ENCODE measurements around the gene CBX4. TPM values are rescaled to one million over a fixed set of nuclear protein-coding genes. Genes with fewer than 3 reads are reported as not detected.

The CBX4 gene
- total and polyA plus RNA-seq, 2 of the 13 experiments (the other 11 are each of a cell fraction or from before 2014, with no cell fraction given): 25.8 to 50.8 TPM

DNA sequence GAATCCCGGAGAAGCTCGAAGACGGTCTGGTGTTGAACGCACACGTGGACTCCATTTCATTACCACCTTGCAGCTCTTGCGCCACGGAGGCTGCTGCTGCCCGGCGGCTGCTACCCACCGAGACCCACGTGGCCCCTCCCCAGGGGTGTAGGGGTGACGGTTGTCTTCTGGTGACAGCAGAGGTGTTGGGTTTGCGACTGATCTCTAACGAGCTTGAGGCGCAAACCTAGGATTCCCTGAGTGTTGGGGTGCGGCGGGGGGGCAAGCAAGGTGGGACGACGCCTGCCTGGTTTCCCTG, 1.7 kb upstream of the CBX4 start:
- Histone ChIP-seq H3K4me2 (ENCODE audit: low read depth, low read length) (no peak overlapping the region), H3K9ac (ENCODE audit: insufficient read depth, low read depth, low read length) (no peak overlapping the region), H3K36me3 (replicated peaks in 1 of 2; ENCODE audit: control insufficient read depth in 1 of 2, insufficient read depth in 2 of 2, low read length in 2 of 2) (peaks cover 0 to 5% of the 10 kb centered on the region in 2 experiments; a peak in 3 of 5 replicates), H4K20me1 (ENCODE audit: insufficient read depth, low read length) (peaks cover 27% of the 10 kb centered on the region), H3K27ac (ENCODE audit: extremely low read length, insufficient read depth, low read length) (no peak overlapping the region), H3K4me1 (ENCODE audit: insufficient read depth, low read length) (peaks cover 66% of the 10 kb centered on the region), H3K4me3 (replicated peaks in 1 of 3; ENCODE audit: insufficient read depth in 1 of 3, low read depth in 2 of 3, low read length in 3 of 3) (peak overlapping the region in 1 of 3 experiments; percentile 9; a peak in 1 of 6 replicates), H3K27me3 (ENCODE audit: control insufficient read depth in 1 of 2, insufficient read depth in 2 of 2, low read length in 2 of 2) (no peaks in the 10 kb centered on the region; a peak in 1 of 5 replicates), H3K9me3 (ENCODE audit: low read length) (no peaks in the 10 kb centered on the region), H2AFZ (ENCODE audit: low read length) (no peak overlapping the region), H3K79me2 (ENCODE audit: insufficient read depth, low read length) (peaks cover 27% of the 10 kb centered on the region)
- DNase-seq (ENCODE audit: low spot score) (no peak), ATAC-seq (no peak), FAIRE-seq (no peak)
- TF ChIP-seq STAT5B (CRISPR knock-in tag; IDR thresholded peaks at IDR 0.05) (no peak), NFKB2 (CRISPR knock-in tag; IDR thresholded peaks at IDR 0.05; ENCODE audit: borderline replicate concordance) (0 out of 2 replicates have a peak, but pooled peaks have one; percentile 0), GATA4 (IDR thresholded peaks at IDR 0.05; ENCODE audit: borderline replicate concordance, low read depth) (no peak), ZFP62 (CRISPR knock-in tag; IDR thresholded peaks at IDR 0.05) (no peak), BRD4 (CRISPR knock-in tag; IDR thresholded peaks at IDR 0.05) (0 out of 2 replicates have a peak, but pooled peaks have one; percentile 42), ATF7 (IDR thresholded peaks at IDR 0.05) (no peak), ATF7 (CRISPR knock-in tag; IDR thresholded peaks at IDR 0.05) (no peak), ZNF234 (CRISPR knock-in tag; conservative IDR thresholded peaks at IDR 0.05) (no peak), CENPT (CRISPR knock-in tag; IDR thresholded peaks at IDR 0.05; ENCODE audit: low read depth) (0 out of 2 replicates have a peak, but pooled peaks have one; percentile 41)
- TF ChIP-seq, protein P1, sequence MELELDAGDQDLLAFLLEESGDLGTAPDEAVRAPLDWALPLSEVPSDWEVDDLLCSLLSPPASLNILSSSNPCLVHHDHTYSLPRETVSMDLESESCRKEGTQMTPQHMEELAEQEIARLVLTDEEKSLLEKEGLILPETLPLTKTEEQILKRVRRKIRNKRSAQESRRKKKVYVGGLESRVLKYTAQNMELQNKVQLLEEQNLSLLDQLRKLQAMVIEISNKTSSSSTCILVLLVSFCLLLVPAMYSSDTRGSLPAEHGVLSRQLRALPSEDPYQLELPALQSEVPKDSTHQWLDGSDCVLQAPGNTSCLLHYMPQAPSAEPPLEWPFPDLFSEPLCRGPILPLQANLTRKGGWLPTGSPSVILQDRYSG (CRISPR knock-in tag; IDR thresholded peaks at IDR 0.05): no peak
- TF ChIP-seq, protein P2, sequence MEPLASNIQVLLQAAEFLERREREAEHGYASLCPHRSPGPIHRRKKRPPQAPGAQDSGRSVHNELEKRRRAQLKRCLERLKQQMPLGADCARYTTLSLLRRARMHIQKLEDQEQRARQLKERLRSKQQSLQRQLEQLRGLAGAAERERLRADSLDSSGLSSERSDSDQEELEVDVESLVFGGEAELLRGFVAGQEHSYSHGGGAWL (CRISPR knock-in tag; IDR thresholded peaks at IDR 0.05): 0 out of 2 replicates have a peak, but pooled peaks have one; percentile 3
- ChIA-PET CTCF (ENCODE audit: low intra/inter-chr PET ratio, low total read pairs) (no interaction called here), POLR2A (interaction anchor here (0.9 to 9.7 kb wide), 9 partner anchors 9 to 149 kb away, joined by 3 to 333 read pairs (median 6); partner anchors contain the start of gene CBX8)
- in situ Hi-C loops (cut with HindIII; ENCODE audit: extremely low pct_ligation_motif_present, low pct_unique_long_range_greater_than_20kb): loop anchor here (5.0 kb wide), 1 partner anchor 86 kb away; no protein-coding TSS in a partner anchor
- WGBS (ENCODE audit: low lambda C conversion rate): 88% methylated on average over 19 of the region's 19 CpGs
- intact Hi-C loops (cut with micrococcal nuclease; ENCODE audit: unreplicated experiment): no loop called here
- no TSS peak for BruUV-seq (replicated peaks)
